GM10266 (cell line): Measurements from ENCODE around the gene CNTNAP5.

Source experiments
- DNase-seq: peaks from one replicate; pipeline ENCODE4 v3.0.0; 2012; ENCODE audit errors: extremely low spot score
- TF ChIP-seq, protein P1 (sequence below): IDR thresholded peaks from 2 replicates; pipeline ENCODE4 v1.5.1; 2012; ENCODE audit warnings: mild to moderate bottlenecking, low read depth; ENCODE audit not compliant: control insufficient read depth, insufficient read depth; ENCODE audit errors: missing control alignments

CNTNAP5 gene

DNA sequence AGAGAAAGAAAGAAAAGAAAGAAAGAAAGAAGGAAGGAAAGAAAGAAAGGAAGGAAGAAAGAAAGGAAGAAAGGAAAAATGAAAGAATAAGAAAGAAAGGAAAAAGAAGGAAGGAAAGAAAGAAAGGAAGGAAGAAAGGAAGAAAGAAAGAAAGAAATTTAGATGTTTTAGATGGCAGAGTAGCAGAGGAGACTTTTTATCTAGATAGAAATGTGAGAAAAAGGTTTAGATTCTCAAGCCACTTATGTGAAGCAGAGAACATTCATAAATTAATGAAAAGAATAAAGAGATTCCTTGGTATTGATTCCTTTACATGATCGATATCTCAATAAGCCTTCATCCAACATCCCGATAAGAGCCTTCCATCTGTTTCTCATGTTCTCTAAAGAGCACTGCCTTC is 513.5 kb downstream of the CNTNAP5 start:
- DNase-seq, result no peak
- TF ChIP-seq, protein P1, sequence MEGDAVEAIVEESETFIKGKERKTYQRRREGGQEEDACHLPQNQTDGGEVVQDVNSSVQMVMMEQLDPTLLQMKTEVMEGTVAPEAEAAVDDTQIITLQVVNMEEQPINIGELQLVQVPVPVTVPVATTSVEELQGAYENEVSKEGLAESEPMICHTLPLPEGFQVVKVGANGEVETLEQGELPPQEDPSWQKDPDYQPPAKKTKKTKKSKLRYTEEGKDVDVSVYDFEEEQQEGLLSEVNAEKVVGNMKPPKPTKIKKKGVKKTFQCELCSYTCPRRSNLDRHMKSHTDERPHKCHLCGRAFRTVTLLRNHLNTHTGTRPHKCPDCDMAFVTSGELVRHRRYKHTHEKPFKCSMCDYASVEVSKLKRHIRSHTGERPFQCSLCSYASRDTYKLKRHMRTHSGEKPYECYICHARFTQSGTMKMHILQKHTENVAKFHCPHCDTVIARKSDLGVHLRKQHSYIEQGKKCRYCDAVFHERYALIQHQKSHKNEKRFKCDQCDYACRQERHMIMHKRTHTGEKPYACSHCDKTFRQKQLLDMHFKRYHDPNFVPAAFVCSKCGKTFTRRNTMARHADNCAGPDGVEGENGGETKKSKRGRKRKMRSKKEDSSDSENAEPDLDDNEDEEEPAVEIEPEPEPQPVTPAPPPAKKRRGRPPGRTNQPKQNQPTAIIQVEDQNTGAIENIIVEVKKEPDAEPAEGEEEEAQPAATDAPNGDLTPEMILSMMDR, result no peak

DNA sequence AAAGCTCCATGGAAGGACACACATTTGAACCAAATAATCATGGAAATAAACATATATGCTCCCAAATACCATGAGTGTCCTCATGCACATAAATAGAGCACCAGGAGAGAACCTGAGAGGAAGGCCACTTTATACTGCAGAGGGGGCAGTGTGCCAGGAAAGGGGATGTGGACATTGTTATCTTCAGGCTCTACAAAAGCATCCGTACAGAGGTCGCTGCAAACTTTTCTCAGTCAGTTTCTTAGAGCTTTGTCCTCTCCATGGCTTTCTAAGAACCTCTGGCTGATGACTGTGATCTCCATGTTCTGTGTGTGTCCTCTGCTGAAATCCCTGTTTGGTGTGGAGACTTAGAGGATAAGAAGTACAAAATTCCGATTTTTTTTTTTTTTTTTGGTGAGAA is 515.7 kb downstream of the CNTNAP5 start:
- DNase-seq, result no peak
- TF ChIP-seq, protein P1, result no peak

- TF ChIP-seq, protein P1, result no peak
- no peak for DNase-seq
These were observed 518.0 kb downstream of the CNTNAP5 start for GRCh38 chr2:124542932-124543640.

DNA sequence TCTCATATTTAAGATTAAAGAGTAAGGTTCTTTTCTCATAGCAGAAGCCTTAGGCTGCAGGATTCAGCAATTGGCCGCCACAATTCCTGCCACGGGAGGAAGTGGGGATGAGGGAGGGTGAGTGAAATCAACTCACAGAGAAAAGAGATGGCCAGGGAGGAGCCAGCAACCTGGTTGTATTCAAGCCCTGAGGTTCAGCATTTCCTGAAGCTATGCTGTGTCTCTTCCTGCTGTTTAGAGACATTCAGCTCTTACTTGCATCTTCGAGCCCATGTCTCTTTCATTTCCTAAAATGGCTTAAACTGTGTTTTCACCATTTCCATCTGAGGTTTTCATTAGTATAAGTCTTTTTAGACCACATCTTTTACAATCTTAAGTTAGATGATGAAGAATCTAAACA is 522.6 kb downstream of the CNTNAP5 start:
- DNase-seq, result no peak

DNA sequence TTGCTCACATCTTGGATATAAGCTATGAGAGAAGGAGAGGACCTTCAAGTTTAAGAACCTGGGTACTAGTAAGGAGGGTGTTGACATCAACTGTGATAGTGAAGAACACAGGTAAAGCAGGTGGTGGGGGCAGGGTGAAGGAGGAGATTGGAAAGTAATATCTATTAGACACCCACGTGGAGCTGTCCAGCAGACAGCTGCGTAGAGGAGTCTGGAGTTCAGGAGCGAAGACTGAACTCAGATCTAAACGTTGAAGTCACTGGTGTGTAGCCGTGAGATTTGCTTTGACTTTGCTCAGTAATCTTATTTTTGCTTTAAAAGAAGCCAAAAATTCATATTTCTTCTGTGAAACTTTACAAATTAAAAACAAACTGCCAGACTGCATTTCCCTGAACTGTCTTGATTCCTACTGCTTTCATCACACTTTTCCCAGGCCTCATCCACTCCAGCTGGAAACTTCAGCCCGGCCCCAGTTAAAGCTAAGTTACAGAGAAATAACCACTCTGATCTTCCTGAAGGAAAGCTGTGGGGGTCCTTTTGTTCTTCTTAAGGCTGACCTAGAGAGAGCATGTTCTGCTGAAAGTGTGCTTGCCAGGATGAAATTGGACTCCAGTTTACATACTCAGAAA is 533.3 kb downstream of the CNTNAP5 start:
- DNase-seq, result no peak
- TF ChIP-seq, protein P1, result no peak

More for the DNA sequence above, 522.6 kb downstream of the CNTNAP5 start:
- TF ChIP-seq, protein P1, result no peak

GRCh38 chr2:124559236-124559635 is 534.1 kb downstream of the CNTNAP5 start:
- TF ChIP-seq, protein P1, result no peak
- DNase-seq, result no peak

- DNase-seq, result no peak
- TF ChIP-seq, protein P1, result no peak
These were observed 535.6 kb downstream of the CNTNAP5 start for GRCh38 chr2:124560592-124561112.
